Gastroesophageal sphincter (tissue), 3 donors: ENCODE results near the gene MAS1L.

Source experiments
- POLR2A ChIP-seq, 2 donors: fragments of 450-650 bp; IDR thresholded peaks; one replicate each; pipeline ENCODE4 v1.6.1; 2017; ENCODE audit warnings: antibody characterized with exemption in 2 of 2, mild to moderate bottlenecking in 2 of 2, moderate library complexity in 1 of 2
- TF ChIP-seq, protein P1 (sequence below), 4 experiments: fragments of 200-600 bp in 2 of 4; fragments of 450-650 bp in 2 of 4; sonication (generic) in 1 of 4; IDR thresholded peaks; one replicate each; pipeline ENCODE4 v1.5.1; 2017 to 2019; ENCODE audit warnings: antibody characterized with exemption in 4 of 4, mild to moderate bottlenecking in 2 of 4, moderate library complexity in 2 of 4

DNA sequence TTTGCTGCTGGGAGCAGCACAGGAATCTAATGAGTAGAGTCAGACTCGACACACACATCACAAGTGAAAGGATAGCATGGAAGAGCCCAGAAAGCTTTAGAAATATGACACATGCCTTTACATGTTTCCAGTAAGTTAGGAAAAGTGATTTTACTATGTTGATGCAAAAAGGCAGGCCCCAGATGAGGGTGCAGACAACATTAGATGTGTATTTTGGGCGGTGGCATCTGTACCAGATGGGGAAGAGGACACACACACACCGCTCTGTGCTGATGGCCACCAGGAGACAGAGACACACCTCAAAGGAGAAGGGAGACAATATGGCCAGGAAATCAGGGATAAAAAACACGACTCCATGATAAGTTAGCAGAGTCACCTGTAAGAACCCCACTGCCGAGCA, 625 bp downstream of the MAS1L start:
- TF ChIP-seq, protein P1, sequence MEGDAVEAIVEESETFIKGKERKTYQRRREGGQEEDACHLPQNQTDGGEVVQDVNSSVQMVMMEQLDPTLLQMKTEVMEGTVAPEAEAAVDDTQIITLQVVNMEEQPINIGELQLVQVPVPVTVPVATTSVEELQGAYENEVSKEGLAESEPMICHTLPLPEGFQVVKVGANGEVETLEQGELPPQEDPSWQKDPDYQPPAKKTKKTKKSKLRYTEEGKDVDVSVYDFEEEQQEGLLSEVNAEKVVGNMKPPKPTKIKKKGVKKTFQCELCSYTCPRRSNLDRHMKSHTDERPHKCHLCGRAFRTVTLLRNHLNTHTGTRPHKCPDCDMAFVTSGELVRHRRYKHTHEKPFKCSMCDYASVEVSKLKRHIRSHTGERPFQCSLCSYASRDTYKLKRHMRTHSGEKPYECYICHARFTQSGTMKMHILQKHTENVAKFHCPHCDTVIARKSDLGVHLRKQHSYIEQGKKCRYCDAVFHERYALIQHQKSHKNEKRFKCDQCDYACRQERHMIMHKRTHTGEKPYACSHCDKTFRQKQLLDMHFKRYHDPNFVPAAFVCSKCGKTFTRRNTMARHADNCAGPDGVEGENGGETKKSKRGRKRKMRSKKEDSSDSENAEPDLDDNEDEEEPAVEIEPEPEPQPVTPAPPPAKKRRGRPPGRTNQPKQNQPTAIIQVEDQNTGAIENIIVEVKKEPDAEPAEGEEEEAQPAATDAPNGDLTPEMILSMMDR (IDR thresholded peaks at IDR 0.05) = no peak
- no peak for TF ChIP-seq POLR2A (IDR thresholded peaks at IDR 0.05)
